ENCODE data around the gene CLPSL2. TPM values are rescaled to one million over a fixed set of nuclear protein-coding genes. Genes with fewer than 3 reads are reported as not detected.
A peak's percentile ranks its signal among the peaks of the same experiment; 100 is the strongest.

CLPSL2 gene
- total RNA-seq, 1 experiment from 2014 or later: 3.4 TPM

DNA sequence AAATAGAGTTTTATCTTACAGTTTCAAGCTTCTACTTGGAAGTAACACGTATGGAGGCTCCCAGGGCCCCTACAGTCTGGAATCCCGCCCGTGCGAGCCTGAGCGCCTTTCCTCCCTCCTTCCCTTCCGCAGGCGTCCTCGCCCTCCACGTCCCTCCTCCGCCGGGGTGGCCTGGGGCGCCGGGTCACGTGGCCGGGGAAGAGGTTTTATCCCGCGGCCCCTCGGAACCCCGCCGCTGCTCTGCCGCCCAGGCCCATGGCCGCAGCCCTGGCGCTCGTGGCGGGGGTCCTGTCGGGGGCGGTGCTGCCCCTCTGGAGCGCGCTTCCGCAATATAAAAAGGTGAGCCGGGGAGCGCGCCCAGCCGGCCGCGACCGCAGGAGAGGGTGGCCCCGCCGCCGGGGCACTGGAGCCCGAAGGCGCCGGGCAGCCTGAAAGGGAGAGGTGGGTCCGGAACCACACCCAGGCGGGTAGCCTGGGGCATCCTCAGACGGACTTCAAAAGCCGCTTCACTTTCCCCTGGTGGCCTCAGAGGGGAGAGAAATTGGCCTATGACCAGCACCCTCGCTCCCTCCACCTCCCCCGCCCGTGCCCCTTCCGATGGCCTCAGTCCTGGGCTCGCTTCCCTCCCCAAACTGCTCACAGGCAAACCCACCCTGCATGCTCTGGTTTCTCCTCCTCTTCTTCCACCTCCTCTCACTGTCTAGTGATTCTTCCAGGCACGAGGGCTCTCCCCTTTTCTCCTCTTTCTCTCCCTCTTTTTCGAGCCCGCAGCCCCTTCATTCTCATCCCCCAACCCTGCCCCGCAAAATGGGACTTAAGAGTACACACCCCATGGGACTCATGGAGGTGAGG, at the start of gene CLPSL2 (continued):
- TF ChIP-seq, protein P1, sequence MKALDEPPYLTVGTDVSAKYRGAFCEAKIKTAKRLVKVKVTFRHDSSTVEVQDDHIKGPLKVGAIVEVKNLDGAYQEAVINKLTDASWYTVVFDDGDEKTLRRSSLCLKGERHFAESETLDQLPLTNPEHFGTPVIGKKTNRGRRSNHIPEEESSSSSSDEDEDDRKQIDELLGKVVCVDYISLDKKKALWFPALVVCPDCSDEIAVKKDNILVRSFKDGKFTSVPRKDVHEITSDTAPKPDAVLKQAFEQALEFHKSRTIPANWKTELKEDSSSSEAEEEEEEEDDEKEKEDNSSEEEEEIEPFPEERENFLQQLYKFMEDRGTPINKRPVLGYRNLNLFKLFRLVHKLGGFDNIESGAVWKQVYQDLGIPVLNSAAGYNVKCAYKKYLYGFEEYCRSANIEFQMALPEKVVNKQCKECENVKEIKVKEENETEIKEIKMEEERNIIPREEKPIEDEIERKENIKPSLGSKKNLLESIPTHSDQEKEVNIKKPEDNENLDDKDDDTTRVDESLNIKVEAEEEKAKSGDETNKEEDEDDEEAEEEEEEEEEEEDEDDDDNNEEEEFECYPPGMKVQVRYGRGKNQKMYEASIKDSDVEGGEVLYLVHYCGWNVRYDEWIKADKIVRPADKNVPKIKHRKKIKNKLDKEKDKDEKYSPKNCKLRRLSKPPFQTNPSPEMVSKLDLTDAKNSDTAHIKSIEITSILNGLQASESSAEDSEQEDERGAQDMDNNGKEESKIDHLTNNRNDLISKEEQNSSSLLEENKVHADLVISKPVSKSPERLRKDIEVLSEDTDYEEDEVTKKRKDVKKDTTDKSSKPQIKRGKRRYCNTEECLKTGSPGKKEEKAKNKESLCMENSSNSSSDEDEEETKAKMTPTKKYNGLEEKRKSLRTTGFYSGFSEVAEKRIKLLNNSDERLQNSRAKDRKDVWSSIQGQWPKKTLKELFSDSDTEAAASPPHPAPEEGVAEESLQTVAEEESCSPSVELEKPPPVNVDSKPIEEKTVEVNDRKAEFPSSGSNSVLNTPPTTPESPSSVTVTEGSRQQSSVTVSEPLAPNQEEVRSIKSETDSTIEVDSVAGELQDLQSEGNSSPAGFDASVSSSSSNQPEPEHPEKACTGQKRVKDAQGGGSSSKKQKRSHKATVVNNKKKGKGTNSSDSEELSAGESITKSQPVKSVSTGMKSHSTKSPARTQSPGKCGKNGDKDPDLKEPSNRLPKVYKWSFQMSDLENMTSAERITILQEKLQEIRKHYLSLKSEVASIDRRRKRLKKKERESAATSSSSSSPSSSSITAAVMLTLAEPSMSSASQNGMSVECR (CRISPR knock-in tag; IDR thresholded peaks at IDR 0.05; ENCODE audit: borderline replicate concordance): 0 out of 2 replicates have a peak, but pooled peaks have one; percentile 44
- TF ChIP-seq, protein P2, sequence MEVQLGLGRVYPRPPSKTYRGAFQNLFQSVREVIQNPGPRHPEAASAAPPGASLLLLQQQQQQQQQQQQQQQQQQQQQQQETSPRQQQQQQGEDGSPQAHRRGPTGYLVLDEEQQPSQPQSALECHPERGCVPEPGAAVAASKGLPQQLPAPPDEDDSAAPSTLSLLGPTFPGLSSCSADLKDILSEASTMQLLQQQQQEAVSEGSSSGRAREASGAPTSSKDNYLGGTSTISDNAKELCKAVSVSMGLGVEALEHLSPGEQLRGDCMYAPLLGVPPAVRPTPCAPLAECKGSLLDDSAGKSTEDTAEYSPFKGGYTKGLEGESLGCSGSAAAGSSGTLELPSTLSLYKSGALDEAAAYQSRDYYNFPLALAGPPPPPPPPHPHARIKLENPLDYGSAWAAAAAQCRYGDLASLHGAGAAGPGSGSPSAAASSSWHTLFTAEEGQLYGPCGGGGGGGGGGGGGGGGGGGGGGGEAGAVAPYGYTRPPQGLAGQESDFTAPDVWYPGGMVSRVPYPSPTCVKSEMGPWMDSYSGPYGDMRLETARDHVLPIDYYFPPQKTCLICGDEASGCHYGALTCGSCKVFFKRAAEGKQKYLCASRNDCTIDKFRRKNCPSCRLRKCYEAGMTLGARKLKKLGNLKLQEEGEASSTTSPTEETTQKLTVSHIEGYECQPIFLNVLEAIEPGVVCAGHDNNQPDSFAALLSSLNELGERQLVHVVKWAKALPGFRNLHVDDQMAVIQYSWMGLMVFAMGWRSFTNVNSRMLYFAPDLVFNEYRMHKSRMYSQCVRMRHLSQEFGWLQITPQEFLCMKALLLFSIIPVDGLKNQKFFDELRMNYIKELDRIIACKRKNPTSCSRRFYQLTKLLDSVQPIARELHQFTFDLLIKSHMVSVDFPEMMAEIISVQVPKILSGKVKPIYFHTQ (CRISPR knock-in tag; IDR thresholded peaks at IDR 0.05): no peak
- TF ChIP-seq RORB (CRISPR knock-in tag; IDR thresholded peaks at IDR 0.05): no peak
- TF ChIP-seq, protein P3, sequence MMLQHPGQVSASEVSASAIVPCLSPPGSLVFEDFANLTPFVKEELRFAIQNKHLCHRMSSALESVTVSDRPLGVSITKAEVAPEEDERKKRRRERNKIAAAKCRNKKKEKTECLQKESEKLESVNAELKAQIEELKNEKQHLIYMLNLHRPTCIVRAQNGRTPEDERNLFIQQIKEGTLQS (CRISPR knock-in tag; conservative IDR thresholded peaks at IDR 0.05): no peak
- no peak for TF ChIP-seq TCF7 (CRISPR knock-in tag; IDR thresholded peaks at IDR 0.05; ENCODE audit: low read depth)
- TF ChIP-seq TEAD4 (CRISPR knock-in tag; IDR thresholded peaks at IDR 0.05): no peak
- TF ChIP-seq, protein P4, sequence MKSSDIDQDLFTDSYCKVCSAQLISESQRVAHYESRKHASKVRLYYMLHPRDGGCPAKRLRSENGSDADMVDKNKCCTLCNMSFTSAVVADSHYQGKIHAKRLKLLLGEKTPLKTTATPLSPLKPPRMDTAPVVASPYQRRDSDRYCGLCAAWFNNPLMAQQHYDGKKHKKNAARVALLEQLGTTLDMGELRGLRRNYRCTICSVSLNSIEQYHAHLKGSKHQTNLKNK (CRISPR knock-in tag; IDR thresholded peaks at IDR 0.05): no peak
- no peak for TF ChIP-seq ZBTB21 (CRISPR knock-in tag; IDR thresholded peaks at IDR 0.05; ENCODE audit: borderline replicate concordance)
- no peak for TF ChIP-seq ZNF138 (CRISPR knock-in tag; conservative IDR thresholded peaks at IDR 0.05)
- TF ChIP-seq, protein P5, sequence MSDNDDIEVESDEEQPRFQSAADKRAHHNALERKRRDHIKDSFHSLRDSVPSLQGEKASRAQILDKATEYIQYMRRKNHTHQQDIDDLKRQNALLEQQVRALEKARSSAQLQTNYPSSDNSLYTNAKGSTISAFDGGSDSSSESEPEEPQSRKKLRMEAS (CRISPR knock-in tag; IDR thresholded peaks at IDR 0.05): peak; percentile 91
- no peak for TF ChIP-seq SP1 (CRISPR knock-in tag; conservative IDR thresholded peaks at IDR 0.05)
- no peak for TF ChIP-seq ZNF263 (CRISPR knock-in tag; IDR thresholded peaks at IDR 0.05; ENCODE audit: low read depth)
- TF ChIP-seq HMGA2 (CRISPR knock-in tag; IDR thresholded peaks at IDR 0.05): no peak
- TF ChIP-seq SMAD3 (CRISPR knock-in tag; IDR thresholded peaks at IDR 0.05; ENCODE audit: borderline replicate concordance): no peak
- TF ChIP-seq NFYB (CRISPR knock-in tag; conservative IDR thresholded peaks at IDR 0.05; ENCODE audit: low read depth): no peak
- TF ChIP-seq MXD4 (CRISPR knock-in tag; IDR thresholded peaks at IDR 0.05; ENCODE audit: borderline replicate concordance): no peak
- TF ChIP-seq ETV6 (CRISPR knock-in tag; IDR thresholded peaks at IDR 0.05): peak; percentile 78
- TF ChIP-seq NR1H2 (CRISPR knock-in tag; IDR thresholded peaks at IDR 0.05): no peak
- TF ChIP-seq, protein P6, sequence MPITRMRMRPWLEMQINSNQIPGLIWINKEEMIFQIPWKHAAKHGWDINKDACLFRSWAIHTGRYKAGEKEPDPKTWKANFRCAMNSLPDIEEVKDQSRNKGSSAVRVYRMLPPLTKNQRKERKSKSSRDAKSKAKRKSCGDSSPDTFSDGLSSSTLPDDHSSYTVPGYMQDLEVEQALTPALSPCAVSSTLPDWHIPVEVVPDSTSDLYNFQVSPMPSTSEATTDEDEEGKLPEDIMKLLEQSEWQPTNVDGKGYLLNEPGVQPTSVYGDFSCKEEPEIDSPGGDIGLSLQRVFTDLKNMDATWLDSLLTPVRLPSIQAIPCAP (CRISPR knock-in tag; IDR thresholded peaks at IDR 0.05): 0 out of 2 replicates have a peak, but pooled peaks have one; percentile 56
- TF ChIP-seq IRF2 (CRISPR knock-in tag; IDR thresholded peaks at IDR 0.05; ENCODE audit: borderline replicate concordance, low read depth): no peak
- TF ChIP-seq, protein P7, sequence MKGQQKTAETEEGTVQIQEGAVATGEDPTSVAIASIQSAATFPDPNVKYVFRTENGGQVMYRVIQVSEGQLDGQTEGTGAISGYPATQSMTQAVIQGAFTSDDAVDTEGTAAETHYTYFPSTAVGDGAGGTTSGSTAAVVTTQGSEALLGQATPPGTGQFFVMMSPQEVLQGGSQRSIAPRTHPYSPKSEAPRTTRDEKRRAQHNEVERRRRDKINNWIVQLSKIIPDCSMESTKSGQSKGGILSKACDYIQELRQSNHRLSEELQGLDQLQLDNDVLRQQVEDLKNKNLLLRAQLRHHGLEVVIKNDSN (CRISPR knock-in tag; IDR thresholded peaks at IDR 0.05): peak; percentile 94
- no peak for TF ChIP-seq CREM (CRISPR knock-in tag; IDR thresholded peaks at IDR 0.05)
- peak; percentile 57; the same call in 1 of the 2 replicates for TF ChIP-seq ZNF423 (CRISPR knock-in tag; IDR thresholded peaks at IDR 0.05)
- TF ChIP-seq SMAD4 (CRISPR knock-in tag; IDR thresholded peaks at IDR 0.05): no peak
- no peak for TF ChIP-seq OVOL2 (CRISPR knock-in tag; IDR thresholded peaks at IDR 0.05; ENCODE audit: borderline replicate concordance)
- no peak; the same call in 1 of the 2 replicates for TF ChIP-seq RELA (CRISPR knock-in tag; IDR thresholded peaks at IDR 0.05; ENCODE audit: borderline replicate concordance)
- TF ChIP-seq PRRX2 (CRISPR knock-in tag; IDR thresholded peaks at IDR 0.05): no peak
- peak; percentile 53; the same call in 1 of the 2 replicates for TF ChIP-seq KAT7 (CRISPR knock-in tag; IDR thresholded peaks at IDR 0.05; ENCODE audit: borderline replicate concordance)
- TF ChIP-seq JUN (CRISPR knock-in tag; IDR thresholded peaks at IDR 0.05): no peak
- no peak for TF ChIP-seq ZNF121 (CRISPR knock-in tag; IDR thresholded peaks at IDR 0.05)
